ENCODE results near the gene CLIP2.
"Not testable (repeated sequence)": the region's sequence is repeated elsewhere in the genome, so short reads cannot be mapped to it uniquely, and the experiment has no call there.

Gene CLIP2

GRCh38 chr7:74338366-74339108, 49.3 kb downstream of the CLIP2 start:
- DNase-seq: no peak

GRCh38 chr7:74339648-74340047, 50.4 kb downstream of the CLIP2 start:
- not testable (repeated sequence) for DNase-seq

GRCh38 chr7:74343281-74344131, 54.3 kb downstream of the CLIP2 start:
- DNase-seq: no peak

- no peak for DNase-seq
Measured at GRCh38 chr7:74344132-74344496, 54.9 kb downstream of the CLIP2 start.

DNA sequence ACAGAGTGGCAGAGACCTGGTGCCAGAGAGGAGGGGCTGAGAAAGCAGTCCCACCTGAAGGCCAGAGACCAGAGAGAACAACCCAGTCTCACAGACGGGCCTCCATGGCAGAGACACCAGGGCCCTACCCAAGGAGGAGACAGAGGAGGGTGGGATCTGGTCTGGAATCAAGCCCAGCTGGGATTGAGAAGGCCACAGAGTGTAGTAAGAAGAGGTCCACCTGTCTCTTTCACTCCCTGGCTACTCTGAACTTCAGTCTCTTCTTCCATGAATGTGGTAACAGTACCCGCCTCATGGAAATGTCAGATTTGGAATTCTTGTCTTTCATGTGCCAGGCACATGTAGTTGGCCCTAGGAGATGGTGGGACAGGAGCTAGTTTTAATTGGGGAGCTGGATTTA, 55.6 kb downstream of the CLIP2 start:
- no peak for DNase-seq

GRCh38 chr7:74345970-74346369, 56.8 kb downstream of the CLIP2 start:
- no peak for DNase-seq

DNA sequence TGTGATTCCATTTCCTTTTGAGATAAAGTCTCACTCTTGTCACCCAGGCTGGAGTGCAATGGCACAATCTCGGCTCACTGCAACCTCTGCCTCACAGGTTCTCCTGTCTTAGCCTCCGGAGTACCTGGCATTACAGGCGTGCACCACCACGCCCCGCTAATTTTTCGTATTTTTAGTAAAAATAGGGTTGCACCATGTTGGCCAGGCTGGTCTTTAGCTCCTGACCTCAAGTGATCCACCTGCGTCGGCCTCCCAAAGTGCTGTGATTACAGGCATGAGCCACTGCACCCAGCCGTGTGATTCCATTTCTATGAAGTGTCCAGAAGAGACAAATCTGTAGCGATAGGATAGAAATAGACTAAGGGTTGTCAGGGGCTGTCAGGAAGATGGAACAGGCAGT, 60.4 kb downstream of the CLIP2 start:
- DNase-seq: no peak

DNA sequence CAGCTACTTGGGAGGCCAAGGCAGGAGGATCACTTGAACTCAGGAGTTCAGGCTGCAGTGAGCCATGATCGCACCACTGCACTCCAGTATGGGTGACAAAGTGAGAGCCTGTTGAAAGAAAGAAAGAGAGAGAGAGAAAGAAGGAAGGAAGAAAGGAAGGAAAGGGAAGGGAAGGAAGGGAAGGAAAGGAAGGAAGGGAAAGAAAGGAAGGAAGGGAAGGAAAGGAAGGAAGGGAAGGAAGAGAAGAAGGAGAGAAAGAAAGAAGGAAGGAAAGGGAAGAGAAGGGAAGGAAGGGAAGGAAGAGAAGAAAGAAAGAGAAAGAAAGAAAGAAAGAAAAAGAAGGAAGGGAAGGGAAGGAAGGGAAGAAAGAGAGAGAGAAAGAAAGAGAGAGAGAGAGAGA, 61.5 kb downstream of the CLIP2 start:
- no peak for DNase-seq

- DNase-seq: no peak
Measured at GRCh38 chr7:74351836-74352235, 62.6 kb downstream of the CLIP2 start.

DNA sequence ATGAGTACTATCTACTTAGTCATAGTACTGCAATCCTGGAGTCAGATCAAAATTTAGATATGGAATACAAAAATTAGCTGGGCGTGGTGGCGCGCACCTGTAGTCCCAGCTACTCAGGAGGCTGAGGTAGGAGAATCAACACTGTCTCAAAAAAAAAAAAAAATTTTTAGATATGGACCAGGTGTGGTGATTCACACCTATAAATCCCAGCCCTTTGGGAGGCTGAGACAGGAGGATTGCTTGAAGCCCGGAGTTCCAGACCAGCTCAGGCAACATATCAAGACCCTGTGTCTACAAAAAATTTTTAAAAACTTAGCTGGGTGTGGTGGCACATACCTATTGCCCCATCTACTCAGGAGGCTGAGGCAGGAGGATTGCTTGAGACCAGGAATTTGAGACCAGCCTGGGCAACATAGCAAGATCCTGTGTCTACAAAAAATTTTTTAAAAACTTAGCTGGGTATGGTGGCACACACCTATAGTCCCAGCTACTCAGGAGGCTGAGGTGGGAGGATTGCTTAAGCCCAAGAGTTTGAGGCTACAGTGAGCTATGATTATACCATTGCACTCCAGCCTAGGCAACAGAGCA, 63.4 kb downstream of the CLIP2 start:
- DNase-seq: not testable (repeated sequence)

DNA sequence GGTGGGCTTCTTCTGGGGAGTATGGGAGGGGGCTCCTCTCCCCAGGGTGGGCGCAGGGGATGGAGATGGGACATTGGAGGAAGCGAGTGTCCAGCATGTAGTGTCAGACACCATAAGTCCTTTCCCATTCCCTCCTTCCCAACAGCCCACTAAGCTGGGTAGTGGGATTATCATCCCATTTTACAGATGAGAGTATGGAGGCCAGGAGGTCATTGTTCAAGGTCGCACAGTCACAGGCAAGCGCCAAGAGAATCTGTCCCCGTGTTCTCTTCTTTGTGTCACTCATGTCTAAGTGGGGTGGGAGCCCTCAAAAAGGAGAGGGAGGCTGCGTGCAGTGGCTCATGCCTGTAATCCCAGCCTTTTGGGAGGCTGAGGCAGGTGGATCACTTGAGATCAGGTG, 64.8 kb downstream of the CLIP2 start:
- DNase-seq: no peak

DNA sequence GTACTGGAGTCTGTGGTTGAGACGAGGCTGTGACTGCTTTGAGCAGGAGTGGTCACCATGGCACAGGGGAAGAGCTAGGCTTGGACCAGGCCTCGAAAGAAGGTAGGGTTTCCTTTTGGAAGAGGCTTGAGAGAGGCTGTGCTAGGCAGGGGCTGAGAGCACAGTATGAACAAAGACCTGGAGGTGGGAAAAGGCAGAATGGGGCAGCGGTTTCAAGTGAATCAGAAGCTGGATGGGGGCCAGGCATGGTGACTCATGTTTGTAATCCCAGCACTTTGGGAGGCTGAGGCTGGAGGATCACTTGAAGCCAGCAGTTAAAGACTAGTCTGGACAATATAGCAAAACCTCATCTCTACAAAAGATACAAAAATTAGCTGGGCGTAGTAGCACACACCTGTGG, 65.9 kb downstream of the CLIP2 start:
- DNase-seq: no peak

DNA sequence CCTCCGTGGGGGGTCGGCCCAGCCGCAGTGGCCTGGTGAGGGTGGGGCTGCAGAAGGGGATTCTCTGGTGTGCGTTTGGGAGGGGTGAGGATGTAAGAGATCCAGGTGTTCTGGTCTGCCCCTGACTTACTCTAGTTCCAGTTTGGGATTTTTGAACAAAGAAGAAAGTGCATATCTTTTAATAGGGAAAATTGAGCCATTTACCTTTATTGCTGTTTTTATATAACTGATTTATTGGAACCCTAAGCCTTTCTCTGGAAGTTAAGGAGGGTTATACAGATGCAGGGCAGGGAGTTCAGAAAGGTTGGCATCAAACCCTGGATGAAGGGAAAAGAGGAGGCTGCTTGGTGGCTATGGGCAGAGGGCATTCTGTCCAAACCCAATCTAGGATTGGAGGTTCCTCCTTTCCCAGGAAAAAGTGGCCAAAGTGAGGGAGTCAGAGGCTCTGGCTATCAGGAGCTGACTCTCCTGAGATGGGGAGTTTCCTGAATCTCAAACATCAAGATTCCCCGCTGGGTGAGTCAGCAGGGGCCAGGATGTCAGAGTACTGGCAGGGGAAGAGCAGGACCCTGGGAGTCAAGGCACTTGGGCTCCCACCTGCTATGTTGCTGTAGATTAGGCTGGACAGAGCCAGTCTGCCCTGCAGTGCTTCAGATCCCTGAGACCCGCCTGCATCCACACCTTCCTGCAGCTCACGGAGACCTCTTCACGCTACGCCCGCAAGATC, 67.5 kb downstream of the CLIP2 start:
- no peak for DNase-seq

GRCh38 chr7:74360008-74360407, 70.8 kb downstream of the CLIP2 start:
- no peak for DNase-seq

DNA sequence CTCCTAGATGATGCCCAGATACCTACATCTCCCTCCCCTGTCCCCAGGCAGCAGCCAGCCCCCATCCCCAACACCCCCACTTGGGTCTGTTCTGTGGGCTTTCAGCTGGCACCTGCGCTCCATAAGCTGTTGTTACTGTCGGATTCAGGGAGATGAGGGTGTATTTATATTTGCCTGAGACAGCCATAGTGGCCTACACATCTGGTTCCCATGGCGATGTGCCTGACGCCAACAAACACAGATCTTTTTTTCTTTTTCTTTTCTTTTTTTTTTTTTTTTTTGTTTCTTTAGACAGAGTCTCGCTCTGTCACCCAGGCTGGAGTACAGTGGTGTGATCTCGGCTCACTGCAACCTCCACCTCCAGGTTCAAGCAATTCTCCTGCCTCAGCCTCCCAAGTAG, 73.1 kb downstream of the CLIP2 start:
- no peak for DNase-seq

DNA sequence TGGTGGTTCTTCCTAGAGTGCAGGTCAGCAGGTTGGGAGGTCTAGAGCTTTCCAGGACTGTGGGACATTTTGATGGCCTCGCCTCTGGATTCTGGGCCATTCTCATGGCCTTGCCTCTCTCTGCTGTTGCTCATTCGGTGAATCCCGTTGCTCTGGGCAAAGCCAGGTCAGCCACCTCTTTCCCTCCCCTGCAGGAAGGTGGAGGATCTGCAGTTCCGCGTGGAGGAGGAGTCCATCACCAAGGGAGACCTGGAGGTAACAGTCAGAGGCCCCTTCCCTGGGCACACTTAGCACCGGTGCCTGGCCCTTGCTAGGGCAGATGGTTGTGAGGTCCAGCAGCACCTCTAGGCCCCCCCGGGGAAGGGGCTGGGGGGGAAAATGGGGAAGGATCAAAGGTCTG, 74.9 kb downstream of the CLIP2 start:
- DNase-seq: no peak

GRCh38 chr7:74365322-74366022, 76.3 kb downstream of the CLIP2 start:
- DNase-seq: no peak

- no peak for DNase-seq
Measured at GRCh38 chr7:74371381-74372341, 82.5 kb downstream of the CLIP2 start.

DNA sequence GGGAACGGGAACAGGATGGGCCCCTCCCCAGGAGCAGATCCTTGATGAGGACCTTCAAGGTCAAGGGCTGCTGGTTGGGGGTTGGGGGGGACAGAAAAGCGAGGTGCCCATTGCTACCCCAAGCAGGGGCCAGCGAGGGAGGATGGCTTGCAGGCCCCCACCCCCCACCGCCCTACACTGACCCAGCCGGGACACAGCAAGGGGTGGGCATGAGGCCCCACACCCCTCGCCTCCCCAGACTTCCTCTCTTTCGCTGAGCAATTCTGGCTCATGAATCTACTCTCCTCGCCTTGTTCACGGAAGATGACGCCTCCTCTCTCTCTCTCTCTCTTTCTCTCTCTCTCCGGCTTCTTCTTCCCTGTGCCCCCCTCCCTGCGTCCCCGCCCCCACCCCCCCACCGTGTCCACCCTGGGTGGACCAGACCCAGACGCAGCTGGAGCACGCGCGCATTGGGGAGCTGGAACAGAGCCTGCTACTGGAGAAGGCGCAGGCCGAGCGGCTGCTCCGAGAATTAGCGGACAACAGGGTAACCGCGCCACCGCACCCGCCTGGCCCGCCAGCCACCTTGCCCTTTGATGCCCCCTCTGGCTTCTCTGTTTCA, 83.4 kb downstream of the CLIP2 start:
- DNase-seq: no peak

- DNase-seq: no peak
Measured at GRCh38 chr7:74373536-74373935, 84.3 kb downstream of the CLIP2 start.

DNA sequence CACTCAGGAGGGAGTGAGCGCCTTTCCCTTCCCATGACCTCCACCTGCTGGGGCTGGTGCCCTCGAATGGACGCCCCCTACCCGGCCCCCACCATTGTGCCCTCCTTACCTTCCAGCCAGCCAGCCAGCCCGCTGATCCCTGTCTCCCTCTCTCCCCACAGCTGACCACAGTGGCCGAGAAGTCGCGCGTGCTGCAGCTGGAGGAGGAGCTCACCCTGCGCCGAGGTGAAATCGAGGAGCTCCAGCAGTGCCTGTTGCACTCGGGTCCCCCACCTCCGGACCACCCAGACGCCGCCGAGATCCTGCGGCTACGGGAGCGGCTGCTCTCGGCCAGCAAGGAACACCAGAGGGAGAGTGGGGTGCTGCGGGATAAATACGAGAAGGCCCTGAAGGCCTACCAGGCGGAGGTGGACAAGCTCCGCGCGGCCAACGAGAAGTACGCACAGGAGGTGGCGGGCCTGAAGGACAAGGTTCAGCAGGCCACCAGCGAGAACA, 86.6 kb downstream of the CLIP2 start:
- DNase-seq: no peak

Measured in GF-D8 (cell line).